Pancreas (tissue), 10 donors: ENCODE results near the gene MSX1. TPM values are rescaled to one million over a fixed set of nuclear protein-coding genes. Genes with fewer than 3 reads are reported as not detected.

Source experiments
- ATAC-seq, 4 donors: fragments of 200-7000 bp; cut with Tn5 transposase; one replicate each; pipeline versions ENCODE4 v1.8.0 to v1.9.1; 2020; ENCODE audit warnings: mild to moderate bottlenecking in 4 of 4, moderate library complexity in 4 of 4
- DNase-seq, 6 donors: peaks; one replicate each; pipeline ENCODE4 v3.0.0-alpha.2; 2020
- FAIRE-seq: peaks from 2 replicates; lab custom pipeline; 2012; peaks lifted over from hg19 to GRCh38; lab: Jason Lieb, UNC
- H3K27ac ChIP-seq, 4 donors: fragments of 200-600 bp; sonication (generic); 1 replicate in 3 of 4; 2 replicates in 1 of 4; pipeline versions ENCODE4 v1.5.0 to v1.8.0; 2020
- H3K27me3 ChIP-seq, 4 donors: fragments of 200-600 bp; one replicate each; pipeline ENCODE4 v1.8.0; 2021
- H3K36me3 ChIP-seq, 3 donors: fragments of 200-600 bp; sonication (generic) in 1 of 3; one replicate each; pipeline versions ENCODE4 v1.5.0 to v1.8.0; 2020 to 2021
- H3K4me1 ChIP-seq, 3 donors: fragments of 200-600 bp; one replicate each; pipeline ENCODE4 v1.8.0; 2021
- H3K4me3 ChIP-seq, 4 donors: fragments of 200-600 bp; sonication (generic) in 2 of 4; one replicate each; pipeline versions ENCODE4 v1.5.0 to v1.8.0; 2020 to 2021
- H3K9me3 ChIP-seq, 4 donors: fragments of 200-600 bp; one replicate each; pipeline ENCODE4 v1.8.0; 2021
- WGBS, 2 donors: extraction: QIAGEN DNeasy Blood & Tissue Kit; methylation state at CpG; one replicate each; pipeline ENCODE4 v1.1.7; 2013; 5-methylcytosine and 5-hydroxymethylcytosine counted together
- intact Hi-C, 3 donors: fragments of 100-400 bp; cut with DNase I; formaldehyde crosslinking; loops; one replicate each; pipeline versions ENCODE4 v1.11.1 to v1.14.2; 2022
- polyA plus RNA-seq, 2 donors: library from polyadenylated mRNA; stranded (reverse); fragments of 200-250 nt; gene quantifications; one replicate each; pipeline ENCODE4 v1.2.3, GENCODE V29; 2013
- total RNA-seq, 6 donors: library from RNA; stranded (reverse); fragmentation: NEBNext Ultra II Directional in 4 of 6; extraction: Animal tissue kit (Norgen Biotek cat#: 25700) in 4 of 6; gene quantifications; one replicate each; pipeline versions ENCODE4 v1.2.1 to v1.2.4, GENCODE V29; 2021 to 2023
- TF ChIP-seq, protein P1 (sequence below), 4 donors: fragments of 200-600 bp; sonication (generic) in 3 of 4; IDR thresholded peaks; one replicate each; pipeline versions ENCODE4 v1.5.0 to v1.8.0; 2021; ENCODE audit warnings: antibody characterized with exemption in 4 of 4
- donor health status: healthy with polysubstance abuse.
- donor health status: DM: no; HTN: no; CAD: no; lungs with moderate emphysema.
- donor health status: DM: no; HTN: no; CAD: no.
- donor health status: control.
- donor health status: control.
- donor health status: Bipolar disorder and iron deficiency.
- donor health status: DM: yes; HTN: yes; CAD: no.
- donor health status: DM: no; HTN: no; CAD: no.
- donor health status: DM: no; HTN: no; CAD: no.
- donor health status: DM: yes; HTN: yes; CAD: no.

The MSX1 gene
- total and polyA plus RNA-seq, 8 donors = 0.51 to 2.7 (median 1.3) TPM

DNA sequence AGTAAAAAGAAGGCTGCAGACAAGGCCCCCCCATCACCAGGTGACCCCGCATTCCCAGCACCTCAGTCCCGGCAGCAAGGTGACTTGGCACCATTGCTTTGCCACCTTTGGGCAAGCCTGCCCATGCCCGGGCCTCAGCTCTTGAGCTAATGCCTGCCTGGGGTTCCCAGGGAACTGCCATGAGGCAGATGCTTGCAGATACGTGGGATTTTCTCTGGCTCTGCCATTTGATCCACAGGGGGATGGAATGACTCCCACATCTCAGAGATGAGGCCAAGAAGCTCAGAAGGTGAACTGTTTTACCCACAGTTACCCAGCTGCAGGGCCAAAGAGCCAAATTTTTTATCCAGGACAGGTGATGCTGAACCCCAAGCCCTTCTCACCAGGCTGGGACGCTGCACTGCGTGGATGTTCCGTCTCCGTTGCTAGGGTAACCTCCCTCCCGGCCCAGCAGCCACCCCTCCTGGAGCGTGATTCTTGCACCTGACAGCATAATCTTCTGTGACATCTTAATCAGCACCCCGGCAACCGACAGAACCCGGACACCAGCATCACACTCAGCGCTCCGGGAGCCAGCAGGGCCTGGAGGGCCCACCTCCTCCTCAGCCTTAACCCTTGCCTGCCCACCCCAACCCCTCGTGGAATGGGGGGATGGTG, 15.7 kb upstream of the MSX1 start:
- TF ChIP-seq, protein P1, sequence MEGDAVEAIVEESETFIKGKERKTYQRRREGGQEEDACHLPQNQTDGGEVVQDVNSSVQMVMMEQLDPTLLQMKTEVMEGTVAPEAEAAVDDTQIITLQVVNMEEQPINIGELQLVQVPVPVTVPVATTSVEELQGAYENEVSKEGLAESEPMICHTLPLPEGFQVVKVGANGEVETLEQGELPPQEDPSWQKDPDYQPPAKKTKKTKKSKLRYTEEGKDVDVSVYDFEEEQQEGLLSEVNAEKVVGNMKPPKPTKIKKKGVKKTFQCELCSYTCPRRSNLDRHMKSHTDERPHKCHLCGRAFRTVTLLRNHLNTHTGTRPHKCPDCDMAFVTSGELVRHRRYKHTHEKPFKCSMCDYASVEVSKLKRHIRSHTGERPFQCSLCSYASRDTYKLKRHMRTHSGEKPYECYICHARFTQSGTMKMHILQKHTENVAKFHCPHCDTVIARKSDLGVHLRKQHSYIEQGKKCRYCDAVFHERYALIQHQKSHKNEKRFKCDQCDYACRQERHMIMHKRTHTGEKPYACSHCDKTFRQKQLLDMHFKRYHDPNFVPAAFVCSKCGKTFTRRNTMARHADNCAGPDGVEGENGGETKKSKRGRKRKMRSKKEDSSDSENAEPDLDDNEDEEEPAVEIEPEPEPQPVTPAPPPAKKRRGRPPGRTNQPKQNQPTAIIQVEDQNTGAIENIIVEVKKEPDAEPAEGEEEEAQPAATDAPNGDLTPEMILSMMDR (IDR thresholded peaks at IDR 0.05) = no peak
- H3K27me3 ChIP-seq = peaks cover 0 to 5% (median 2%) of the 10 kb centered on the region in 4 donors
- no peak for DNase-seq
- no peak overlapping the region for H3K27ac ChIP-seq
- no peaks in the 10 kb centered on the region for H3K4me1 ChIP-seq
- FAIRE-seq = no peak
- 21% methylated on average over 16 of the region's 16 CpGs for WGBS, 2 donors
- H3K9me3 ChIP-seq = no peaks in the 10 kb centered on the region
- peak in 2 of 4 donors; percentile 22 to 69 for ATAC-seq
- intact Hi-C loops = no loop called here
- no peak overlapping the region for H3K4me3 ChIP-seq
- H3K36me3 ChIP-seq = no peaks in the 10 kb centered on the region

GRCh38 chr4:4845027-4845426, 14.4 kb upstream of the MSX1 start:
- H3K4me1 ChIP-seq = no peaks in the 10 kb centered on the region
- 79 to 80% methylated on average over 13 of the region's 13 CpGs for WGBS, 2 donors
- H3K4me3 ChIP-seq = no peak overlapping the region
- DNase-seq (no peak), FAIRE-seq (no peak), ATAC-seq (no peak)
- TF ChIP-seq, protein P1 (IDR thresholded peaks at IDR 0.05) = no peak
- H3K36me3 ChIP-seq = no peaks in the 10 kb centered on the region
- H3K27me3 ChIP-seq = peaks cover 0 to 8% (median 2%) of the 10 kb centered on the region in 4 donors
- intact Hi-C loops = no loop called here
- H3K27ac ChIP-seq = no peak overlapping the region
- H3K9me3 ChIP-seq = no peaks in the 10 kb centered on the region

DNA sequence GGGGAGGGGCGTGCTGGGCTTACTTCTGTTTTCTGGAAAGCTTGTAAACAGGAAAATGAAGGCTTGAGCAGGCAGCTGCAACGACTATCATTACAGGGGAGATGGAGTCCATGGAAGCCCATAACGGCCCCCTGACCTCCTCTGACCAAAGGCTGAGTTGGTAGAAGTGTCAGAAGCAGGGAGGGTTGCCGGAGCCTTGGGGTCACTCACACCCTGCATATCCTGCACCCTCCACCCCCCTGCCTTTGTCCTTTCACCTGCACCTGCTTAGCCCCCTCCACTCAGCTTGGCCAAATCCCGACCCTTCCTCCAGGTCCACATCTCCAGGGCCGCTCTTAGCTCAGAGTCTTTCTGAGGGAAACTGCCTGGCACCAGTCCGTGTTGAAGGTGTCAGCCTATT, 12.5 kb upstream of the MSX1 start:
- H3K27ac ChIP-seq = no peak overlapping the region
- H3K9me3 ChIP-seq = no peaks in the 10 kb centered on the region
- ATAC-seq = no peak
- FAIRE-seq = no peak
- H3K4me1 ChIP-seq = no peaks in the 10 kb centered on the region
- H3K4me3 ChIP-seq = no peak overlapping the region
- WGBS, 2 donors = 44 to 55% methylated on average over 7 of the region's 7 CpGs
- no peak for DNase-seq
- H3K27me3 ChIP-seq = peaks cover 0 to 8% (median 2%) of the 10 kb centered on the region in 4 donors
- TF ChIP-seq, protein P1 (IDR thresholded peaks at IDR 0.05) = no peak
- H3K36me3 ChIP-seq = no peaks in the 10 kb centered on the region
- intact Hi-C loops = no loop called here

DNA sequence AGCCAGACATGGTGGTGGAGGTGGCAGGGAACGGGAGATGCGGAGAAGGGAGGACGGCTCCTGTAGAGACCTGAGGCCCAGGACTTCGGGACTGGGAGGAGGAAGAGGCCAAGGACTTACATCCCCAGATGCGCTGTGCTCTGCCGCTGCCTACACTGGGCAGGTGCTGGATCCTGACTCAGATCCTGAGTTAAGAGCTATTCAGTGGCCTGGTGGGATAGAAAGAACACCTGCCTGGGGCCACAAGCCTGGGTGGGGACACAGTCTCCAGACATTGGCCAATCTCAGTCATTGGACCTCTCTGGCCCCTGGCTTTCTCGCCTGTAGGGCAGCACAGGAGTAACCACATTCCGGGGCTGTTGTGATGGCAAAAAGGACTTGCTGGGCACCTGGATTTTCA, 10.9 kb upstream of the MSX1 start:
- H3K27me3 ChIP-seq = peaks cover 0 to 13% (median 2%) of the 10 kb centered on the region in 4 donors

More for the DNA sequence above, 10.9 kb upstream of the MSX1 start:
- intact Hi-C loops = no loop called here
- DNase-seq = no peak
- Histone ChIP-seq H3K9me3 (no peaks in the 10 kb centered on the region), H3K4me3 (no peak overlapping the region), H3K4me1 (peaks cover 0 to 6% (median 3%) of the 10 kb centered on the region in 3 donors), H3K27ac (no peak overlapping the region), H3K36me3 (no peaks in the 10 kb centered on the region)
- TF ChIP-seq, protein P1 (IDR thresholded peaks at IDR 0.05) = no peak
- 83 to 85% methylated on average over 8 of the region's 8 CpGs for WGBS, 2 donors
- FAIRE-seq = no peak
- no peak for ATAC-seq
